ENCODE results near the gene MAFG. TPM values are rescaled to one million over a fixed set of nuclear protein-coding genes. Genes with fewer than 3 reads are reported as not detected.

Gene MAFG
- total RNA-seq, 1 donor from 2014 or later: 24.1 TPM

- Mint-ChIP-seq H3K27me3 (ENCODE audit: low read depth) (peaks cover 6% of the 10 kb centered on the region), H3K9me3 (no peaks in the 10 kb centered on the region), H3K4me1 (peaks cover 2% of the 10 kb centered on the region), H3K36me3 (no peaks in the 10 kb centered on the region), H3K4me3 (no peak overlapping the region), H3K27ac (no peak overlapping the region)
- TF ChIP-seq, protein P1, sequence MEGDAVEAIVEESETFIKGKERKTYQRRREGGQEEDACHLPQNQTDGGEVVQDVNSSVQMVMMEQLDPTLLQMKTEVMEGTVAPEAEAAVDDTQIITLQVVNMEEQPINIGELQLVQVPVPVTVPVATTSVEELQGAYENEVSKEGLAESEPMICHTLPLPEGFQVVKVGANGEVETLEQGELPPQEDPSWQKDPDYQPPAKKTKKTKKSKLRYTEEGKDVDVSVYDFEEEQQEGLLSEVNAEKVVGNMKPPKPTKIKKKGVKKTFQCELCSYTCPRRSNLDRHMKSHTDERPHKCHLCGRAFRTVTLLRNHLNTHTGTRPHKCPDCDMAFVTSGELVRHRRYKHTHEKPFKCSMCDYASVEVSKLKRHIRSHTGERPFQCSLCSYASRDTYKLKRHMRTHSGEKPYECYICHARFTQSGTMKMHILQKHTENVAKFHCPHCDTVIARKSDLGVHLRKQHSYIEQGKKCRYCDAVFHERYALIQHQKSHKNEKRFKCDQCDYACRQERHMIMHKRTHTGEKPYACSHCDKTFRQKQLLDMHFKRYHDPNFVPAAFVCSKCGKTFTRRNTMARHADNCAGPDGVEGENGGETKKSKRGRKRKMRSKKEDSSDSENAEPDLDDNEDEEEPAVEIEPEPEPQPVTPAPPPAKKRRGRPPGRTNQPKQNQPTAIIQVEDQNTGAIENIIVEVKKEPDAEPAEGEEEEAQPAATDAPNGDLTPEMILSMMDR (IDR thresholded peaks at IDR 0.05; ENCODE audit: unreplicated experiment): no peak
- DNase-seq (ENCODE audit: low spot score in 2 of 2, unreplicated experiment in 2 of 2): no peak
These were observed 24.5 kb upstream of the MAFG start for GRCh38 chr17:81951785-81952684.

DNA sequence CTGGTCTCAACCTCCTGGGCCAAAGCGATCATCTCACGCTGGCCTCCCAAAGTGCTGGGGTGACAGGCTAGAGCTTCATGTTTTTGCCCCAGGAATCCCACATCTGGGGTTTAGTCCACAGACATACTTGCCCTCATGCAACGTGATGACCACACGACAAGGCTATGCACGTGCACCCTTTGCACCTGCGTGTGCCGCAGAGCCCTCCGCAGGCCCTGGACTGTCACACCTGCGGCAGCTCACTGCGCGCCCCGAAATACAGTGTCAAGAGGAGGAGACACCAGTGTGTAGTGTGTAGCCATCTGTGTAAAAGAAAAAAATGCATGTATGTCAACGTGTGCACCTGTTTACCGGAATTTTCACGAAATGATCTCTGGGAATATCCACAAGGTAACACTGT, 23.0 kb upstream of the MAFG start:
- DNase-seq (ENCODE audit: low spot score in 2 of 2, unreplicated experiment in 2 of 2): no peak
- Mint-ChIP-seq H3K27me3 (ENCODE audit: low read depth) (peaks cover 6% of the 10 kb centered on the region), H3K36me3 (no peaks in the 10 kb centered on the region), H3K9me3 (no peaks in the 10 kb centered on the region), H3K4me1 (no peaks in the 10 kb centered on the region), H3K4me3 (no peak overlapping the region), H3K27ac (no peak overlapping the region)
- TF ChIP-seq, protein P1 (IDR thresholded peaks at IDR 0.05; ENCODE audit: unreplicated experiment): no peak

GRCh38 chr17:81948635-81949378, 21.3 kb upstream of the MAFG start:
- H3K27ac Mint-ChIP-seq: no peak overlapping the region
- H3K36me3 Mint-ChIP-seq: no peaks in the 10 kb centered on the region
- H3K27me3 Mint-ChIP-seq (ENCODE audit: low read depth): peaks cover 10% of the 10 kb centered on the region
- TF ChIP-seq, protein P1 (IDR thresholded peaks at IDR 0.05; ENCODE audit: unreplicated experiment): no peak
- no peaks in the 10 kb centered on the region for H3K4me1 Mint-ChIP-seq
- H3K9me3 Mint-ChIP-seq: no peaks in the 10 kb centered on the region
- DNase-seq (ENCODE audit: low spot score in 2 of 2, unreplicated experiment in 2 of 2): peak in 1 of 2 experiments; percentile 38
- no peak overlapping the region for H3K4me3 Mint-ChIP-seq

- Mint-ChIP-seq H3K4me1 (no peaks in the 10 kb centered on the region), H3K36me3 (no peaks in the 10 kb centered on the region), H3K27ac (no peak within 1 kb of the TSS), H3K9me3 (no peaks in the 10 kb centered on the region), H3K4me3 (no peak within 1 kb of the TSS), H3K27me3 (ENCODE audit: low read depth) (peaks cover 13% of the 10 kb centered on the region)
- TF ChIP-seq, protein P1 (IDR thresholded peaks at IDR 0.05; ENCODE audit: unreplicated experiment): no peak
- no peak for DNase-seq (ENCODE audit: low spot score in 2 of 2, unreplicated experiment in 2 of 2)
These were observed 19.7 kb upstream of the MAFG start, which contains the start of gene MYADML2 for GRCh38 chr17:81947189-81947588. TSS of gene MYADML2 (minus strand) at chr17:81947233. CDS start at chr17:81941741, 5,492 bp downstream.

- H3K4me3 Mint-ChIP-seq: no peak overlapping the region
- DNase-seq (ENCODE audit: low spot score in 2 of 2, unreplicated experiment in 2 of 2): no peak
- H3K9me3 Mint-ChIP-seq: no peaks in the 10 kb centered on the region
- H3K36me3 Mint-ChIP-seq: no peaks in the 10 kb centered on the region
- no peak overlapping the region for H3K27ac Mint-ChIP-seq
- peaks cover 20% of the 10 kb centered on the region for H3K27me3 Mint-ChIP-seq (ENCODE audit: low read depth)
- TF ChIP-seq, protein P1 (IDR thresholded peaks at IDR 0.05; ENCODE audit: unreplicated experiment): no peak
- no peaks in the 10 kb centered on the region for H3K4me1 Mint-ChIP-seq
These were observed 17.3 kb upstream of the MAFG start for GRCh38 chr17:81944858-81945257.

Measured in mesothelial cell of epicardium (in vitro differentiated cells).